ENCODE measurements around the gene ERI3. TPM values are rescaled to one million over a fixed set of nuclear protein-coding genes. Genes with fewer than 3 reads are reported as not detected.

ERI3 gene
- total RNA-seq, 1 experiment from 2014 or later: 74.7 TPM

DNA sequence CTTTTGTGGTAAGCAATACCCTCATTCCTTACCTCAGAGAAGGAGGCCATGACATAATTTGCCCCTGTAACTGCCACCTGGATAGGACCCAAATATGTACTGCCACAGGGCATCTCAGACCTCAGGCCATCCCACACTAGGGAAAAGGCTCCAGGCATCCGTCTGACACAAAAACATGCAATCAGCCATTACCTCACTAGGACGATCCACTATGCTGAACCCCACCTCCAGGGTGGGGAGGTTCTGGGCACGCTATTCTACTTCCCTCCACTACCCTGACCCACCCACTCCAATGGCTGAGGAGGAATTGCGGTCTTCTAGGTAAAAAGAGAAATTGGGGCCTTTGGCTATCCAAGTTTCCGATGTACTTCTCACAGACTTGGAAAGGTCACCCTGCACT is 53.6 kb downstream of the ERI3 start:
- Mint-ChIP-seq H3K9me3 (no peaks in the 10 kb centered on the region), H3K27ac (no peak overlapping the region), H3K4me1 (0 out of 2 replicates have a peak, but pooled peaks cover 4% of the 10 kb centered on the region), H3K36me3 (peaks cover 18% of the 10 kb centered on the region), H3K27me3 (ENCODE audit: low read depth) (no peaks in the 10 kb centered on the region), H3K4me3 (no peak overlapping the region)
- POLR2A ChIA-PET: no interaction called here
- TF ChIP-seq, protein P1, sequence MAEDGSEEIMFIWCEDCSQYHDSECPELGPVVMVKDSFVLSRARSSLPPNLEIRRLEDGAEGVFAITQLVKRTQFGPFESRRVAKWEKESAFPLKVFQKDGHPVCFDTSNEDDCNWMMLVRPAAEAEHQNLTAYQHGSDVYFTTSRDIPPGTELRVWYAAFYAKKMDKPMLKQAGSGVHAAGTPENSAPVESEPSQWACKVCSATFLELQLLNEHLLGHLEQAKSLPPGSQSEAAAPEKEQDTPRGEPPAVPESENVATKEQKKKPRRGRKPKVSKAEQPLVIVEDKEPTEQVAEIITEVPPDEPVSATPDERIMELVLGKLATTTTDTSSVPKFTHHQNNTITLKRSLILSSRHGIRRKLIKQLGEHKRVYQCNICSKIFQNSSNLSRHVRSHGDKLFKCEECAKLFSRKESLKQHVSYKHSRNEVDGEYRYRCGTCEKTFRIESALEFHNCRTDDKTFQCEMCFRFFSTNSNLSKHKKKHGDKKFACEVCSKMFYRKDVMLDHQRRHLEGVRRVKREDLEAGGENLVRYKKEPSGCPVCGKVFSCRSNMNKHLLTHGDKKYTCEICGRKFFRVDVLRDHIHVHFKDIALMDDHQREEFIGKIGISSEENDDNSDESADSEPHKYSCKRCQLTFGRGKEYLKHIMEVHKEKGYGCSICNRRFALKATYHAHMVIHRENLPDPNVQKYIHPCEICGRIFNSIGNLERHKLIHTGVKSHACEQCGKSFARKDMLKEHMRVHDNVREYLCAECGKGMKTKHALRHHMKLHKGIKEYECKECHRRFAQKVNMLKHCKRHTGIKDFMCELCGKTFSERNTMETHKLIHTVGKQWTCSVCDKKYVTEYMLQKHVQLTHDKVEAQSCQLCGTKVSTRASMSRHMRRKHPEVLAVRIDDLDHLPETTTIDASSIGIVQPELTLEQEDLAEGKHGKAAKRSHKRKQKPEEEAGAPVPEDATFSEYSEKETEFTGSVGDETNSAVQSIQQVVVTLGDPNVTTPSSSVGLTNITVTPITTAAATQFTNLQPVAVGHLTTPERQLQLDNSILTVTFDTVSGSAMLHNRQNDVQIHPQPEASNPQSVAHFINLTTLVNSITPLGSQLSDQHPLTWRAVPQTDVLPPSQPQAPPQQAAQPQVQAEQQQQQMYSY (CRISPR knock-in tag; IDR thresholded peaks at IDR 0.05): no peak
- TF ChIP-seq ZNF416 (CRISPR knock-in tag; IDR thresholded peaks at IDR 0.05) (no peak), CREB1 (CRISPR knock-in tag; IDR thresholded peaks at IDR 0.05) (no peak), SMAD4 (CRISPR knock-in tag; IDR thresholded peaks at IDR 0.05) (no peak), NR2C2 (CRISPR knock-in tag; IDR thresholded peaks at IDR 0.05) (no peak)
- TF ChIP-seq, protein P2, sequence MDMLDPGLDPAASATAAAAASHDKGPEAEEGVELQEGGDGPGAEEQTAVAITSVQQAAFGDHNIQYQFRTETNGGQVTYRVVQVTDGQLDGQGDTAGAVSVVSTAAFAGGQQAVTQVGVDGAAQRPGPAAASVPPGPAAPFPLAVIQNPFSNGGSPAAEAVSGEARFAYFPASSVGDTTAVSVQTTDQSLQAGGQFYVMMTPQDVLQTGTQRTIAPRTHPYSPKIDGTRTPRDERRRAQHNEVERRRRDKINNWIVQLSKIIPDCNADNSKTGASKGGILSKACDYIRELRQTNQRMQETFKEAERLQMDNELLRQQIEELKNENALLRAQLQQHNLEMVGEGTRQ (CRISPR knock-in tag; IDR thresholded peaks at IDR 0.05): no peak
- TF ChIP-seq, protein P3, sequence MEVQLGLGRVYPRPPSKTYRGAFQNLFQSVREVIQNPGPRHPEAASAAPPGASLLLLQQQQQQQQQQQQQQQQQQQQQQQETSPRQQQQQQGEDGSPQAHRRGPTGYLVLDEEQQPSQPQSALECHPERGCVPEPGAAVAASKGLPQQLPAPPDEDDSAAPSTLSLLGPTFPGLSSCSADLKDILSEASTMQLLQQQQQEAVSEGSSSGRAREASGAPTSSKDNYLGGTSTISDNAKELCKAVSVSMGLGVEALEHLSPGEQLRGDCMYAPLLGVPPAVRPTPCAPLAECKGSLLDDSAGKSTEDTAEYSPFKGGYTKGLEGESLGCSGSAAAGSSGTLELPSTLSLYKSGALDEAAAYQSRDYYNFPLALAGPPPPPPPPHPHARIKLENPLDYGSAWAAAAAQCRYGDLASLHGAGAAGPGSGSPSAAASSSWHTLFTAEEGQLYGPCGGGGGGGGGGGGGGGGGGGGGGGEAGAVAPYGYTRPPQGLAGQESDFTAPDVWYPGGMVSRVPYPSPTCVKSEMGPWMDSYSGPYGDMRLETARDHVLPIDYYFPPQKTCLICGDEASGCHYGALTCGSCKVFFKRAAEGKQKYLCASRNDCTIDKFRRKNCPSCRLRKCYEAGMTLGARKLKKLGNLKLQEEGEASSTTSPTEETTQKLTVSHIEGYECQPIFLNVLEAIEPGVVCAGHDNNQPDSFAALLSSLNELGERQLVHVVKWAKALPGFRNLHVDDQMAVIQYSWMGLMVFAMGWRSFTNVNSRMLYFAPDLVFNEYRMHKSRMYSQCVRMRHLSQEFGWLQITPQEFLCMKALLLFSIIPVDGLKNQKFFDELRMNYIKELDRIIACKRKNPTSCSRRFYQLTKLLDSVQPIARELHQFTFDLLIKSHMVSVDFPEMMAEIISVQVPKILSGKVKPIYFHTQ (CRISPR knock-in tag; IDR thresholded peaks at IDR 0.05): no peak
- TF ChIP-seq, protein P4, sequence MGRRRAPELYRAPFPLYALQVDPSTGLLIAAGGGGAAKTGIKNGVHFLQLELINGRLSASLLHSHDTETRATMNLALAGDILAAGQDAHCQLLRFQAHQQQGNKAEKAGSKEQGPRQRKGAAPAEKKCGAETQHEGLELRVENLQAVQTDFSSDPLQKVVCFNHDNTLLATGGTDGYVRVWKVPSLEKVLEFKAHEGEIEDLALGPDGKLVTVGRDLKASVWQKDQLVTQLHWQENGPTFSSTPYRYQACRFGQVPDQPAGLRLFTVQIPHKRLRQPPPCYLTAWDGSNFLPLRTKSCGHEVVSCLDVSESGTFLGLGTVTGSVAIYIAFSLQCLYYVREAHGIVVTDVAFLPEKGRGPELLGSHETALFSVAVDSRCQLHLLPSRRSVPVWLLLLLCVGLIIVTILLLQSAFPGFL (CRISPR knock-in tag; IDR thresholded peaks at IDR 0.05; ENCODE audit: borderline replicate concordance): no peak
- DNase-seq (ENCODE audit: low spot score) (no peak), ATAC-seq (no peak)
- CTCF ChIA-PET: interaction anchor here (0.7 to 2.0 kb wide), 3 partner anchors 13 to 84 kb away, joined by 4 to 7 read pairs (median 4); no protein-coding TSS in a partner anchor

DNA sequence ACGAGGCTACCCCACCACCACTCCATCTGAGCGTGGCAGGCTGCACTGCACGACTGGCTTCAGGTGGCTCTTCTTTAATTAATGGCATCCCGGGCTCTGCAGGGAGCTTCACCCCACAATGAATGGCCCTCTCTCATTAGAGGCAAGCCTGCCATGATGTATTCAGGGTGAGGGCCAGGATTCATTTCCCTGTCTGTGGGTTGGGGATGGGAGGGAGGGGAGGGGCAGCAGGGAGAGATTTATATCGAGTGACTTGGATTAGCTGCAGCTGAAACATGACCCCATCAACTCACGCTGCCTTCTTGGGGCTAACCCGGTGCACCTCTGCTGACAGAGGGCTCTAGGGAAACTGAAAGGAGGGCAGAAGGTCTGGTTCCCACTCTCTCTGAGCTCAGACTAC is 54.2 kb downstream of the ERI3 start:
- no peaks in the 10 kb centered on the region for H3K9me3 Mint-ChIP-seq
- H3K4me1 Mint-ChIP-seq: 0 out of 2 replicates have a peak, but pooled peaks cover 4% of the 10 kb centered on the region
- ChIA-PET CTCF (interaction anchor here (1.4 to 2.0 kb wide), 2 partner anchors 63 to 84 kb away, joined by 4 to 7 read pairs; no protein-coding TSS in a partner anchor), POLR2A (no interaction called here)
- TF ChIP-seq, protein P5, sequence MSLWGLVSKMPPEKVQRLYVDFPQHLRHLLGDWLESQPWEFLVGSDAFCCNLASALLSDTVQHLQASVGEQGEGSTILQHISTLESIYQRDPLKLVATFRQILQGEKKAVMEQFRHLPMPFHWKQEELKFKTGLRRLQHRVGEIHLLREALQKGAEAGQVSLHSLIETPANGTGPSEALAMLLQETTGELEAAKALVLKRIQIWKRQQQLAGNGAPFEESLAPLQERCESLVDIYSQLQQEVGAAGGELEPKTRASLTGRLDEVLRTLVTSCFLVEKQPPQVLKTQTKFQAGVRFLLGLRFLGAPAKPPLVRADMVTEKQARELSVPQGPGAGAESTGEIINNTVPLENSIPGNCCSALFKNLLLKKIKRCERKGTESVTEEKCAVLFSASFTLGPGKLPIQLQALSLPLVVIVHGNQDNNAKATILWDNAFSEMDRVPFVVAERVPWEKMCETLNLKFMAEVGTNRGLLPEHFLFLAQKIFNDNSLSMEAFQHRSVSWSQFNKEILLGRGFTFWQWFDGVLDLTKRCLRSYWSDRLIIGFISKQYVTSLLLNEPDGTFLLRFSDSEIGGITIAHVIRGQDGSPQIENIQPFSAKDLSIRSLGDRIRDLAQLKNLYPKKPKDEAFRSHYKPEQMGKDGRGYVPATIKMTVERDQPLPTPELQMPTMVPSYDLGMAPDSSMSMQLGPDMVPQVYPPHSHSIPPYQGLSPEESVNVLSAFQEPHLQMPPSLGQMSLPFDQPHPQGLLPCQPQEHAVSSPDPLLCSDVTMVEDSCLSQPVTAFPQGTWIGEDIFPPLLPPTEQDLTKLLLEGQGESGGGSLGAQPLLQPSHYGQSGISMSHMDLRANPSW (CRISPR knock-in tag; conservative IDR thresholded peaks at IDR 0.05; ENCODE audit: low read depth): no peak
- TF ChIP-seq CREM (CRISPR knock-in tag; IDR thresholded peaks at IDR 0.05): no peak
- no peak for TF ChIP-seq NR3C1 (CRISPR knock-in tag; conservative IDR thresholded peaks at IDR 0.05; ENCODE audit: low read depth)
- TF ChIP-seq, protein P6, sequence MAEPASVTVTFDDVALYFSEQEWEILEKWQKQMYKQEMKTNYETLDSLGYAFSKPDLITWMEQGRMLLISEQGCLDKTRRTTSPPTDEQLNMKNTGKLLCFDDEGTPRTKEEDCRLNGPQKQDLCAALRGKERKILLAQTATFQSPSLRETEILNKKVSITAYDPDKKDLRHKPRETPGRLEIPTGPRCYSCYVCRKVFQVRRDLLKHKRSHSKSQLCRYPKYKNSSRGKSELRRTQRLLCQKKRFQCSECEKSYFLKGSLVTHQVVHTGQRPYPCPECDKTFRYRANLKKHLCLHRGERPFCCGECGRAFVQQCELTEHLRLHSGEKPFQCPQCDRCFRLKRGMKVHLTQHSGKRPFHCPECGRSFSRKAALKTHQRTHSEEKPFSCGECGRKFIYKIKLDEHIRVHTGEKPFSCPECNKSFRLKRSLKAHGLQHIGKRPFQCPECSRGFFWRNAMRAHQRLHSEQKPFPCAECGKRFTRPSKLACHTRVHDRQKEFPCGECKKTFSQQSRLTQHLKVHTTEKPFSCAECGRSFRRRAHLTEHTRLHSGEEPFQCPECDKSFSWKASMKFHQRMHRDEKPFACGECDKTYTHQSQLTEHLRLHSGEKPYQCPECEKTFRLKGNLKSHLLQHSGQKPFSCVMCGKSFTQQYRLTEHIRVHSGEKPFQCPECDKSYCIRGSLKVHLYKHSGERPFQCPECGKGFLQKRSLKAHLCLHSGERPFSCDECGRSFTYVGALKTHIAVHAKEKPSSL (CRISPR knock-in tag; conservative IDR thresholded peaks at IDR 0.05): no peak
- TF ChIP-seq, protein P7, sequence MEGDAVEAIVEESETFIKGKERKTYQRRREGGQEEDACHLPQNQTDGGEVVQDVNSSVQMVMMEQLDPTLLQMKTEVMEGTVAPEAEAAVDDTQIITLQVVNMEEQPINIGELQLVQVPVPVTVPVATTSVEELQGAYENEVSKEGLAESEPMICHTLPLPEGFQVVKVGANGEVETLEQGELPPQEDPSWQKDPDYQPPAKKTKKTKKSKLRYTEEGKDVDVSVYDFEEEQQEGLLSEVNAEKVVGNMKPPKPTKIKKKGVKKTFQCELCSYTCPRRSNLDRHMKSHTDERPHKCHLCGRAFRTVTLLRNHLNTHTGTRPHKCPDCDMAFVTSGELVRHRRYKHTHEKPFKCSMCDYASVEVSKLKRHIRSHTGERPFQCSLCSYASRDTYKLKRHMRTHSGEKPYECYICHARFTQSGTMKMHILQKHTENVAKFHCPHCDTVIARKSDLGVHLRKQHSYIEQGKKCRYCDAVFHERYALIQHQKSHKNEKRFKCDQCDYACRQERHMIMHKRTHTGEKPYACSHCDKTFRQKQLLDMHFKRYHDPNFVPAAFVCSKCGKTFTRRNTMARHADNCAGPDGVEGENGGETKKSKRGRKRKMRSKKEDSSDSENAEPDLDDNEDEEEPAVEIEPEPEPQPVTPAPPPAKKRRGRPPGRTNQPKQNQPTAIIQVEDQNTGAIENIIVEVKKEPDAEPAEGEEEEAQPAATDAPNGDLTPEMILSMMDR (IDR thresholded peaks at IDR 0.05): no peak
- TF ChIP-seq ATF1 (CRISPR knock-in tag; IDR thresholded peaks at IDR 0.05): no peak
- DNase-seq (ENCODE audit: low spot score) (no peak), ATAC-seq (peak; percentile 52)
- no peaks in the 10 kb centered on the region for H3K27me3 Mint-ChIP-seq (ENCODE audit: low read depth)
- no peak overlapping the region for H3K4me3 Mint-ChIP-seq
- no peak overlapping the region for H3K27ac Mint-ChIP-seq
- H3K36me3 Mint-ChIP-seq: peaks cover 13% of the 10 kb centered on the region

Data from WTC11 (cell line).